HG03354 (cell line): ENCODE measurements around the gene ZNF182.
"Not testable (repeated sequence)": the region's sequence is repeated elsewhere in the genome, so short reads cannot be mapped to it uniquely, and the experiment has no call there.

Source experiments
- ATAC-seq: cut with Tn5 transposase; IDR thresholded peaks from one replicate; pipeline ENCODE4 v1.9.1; 2021; ENCODE audit warnings: mild to moderate bottlenecking; ENCODE audit not compliant: unreplicated experiment, poor library complexity, severe bottlenecking

ZNF182 gene

DNA sequence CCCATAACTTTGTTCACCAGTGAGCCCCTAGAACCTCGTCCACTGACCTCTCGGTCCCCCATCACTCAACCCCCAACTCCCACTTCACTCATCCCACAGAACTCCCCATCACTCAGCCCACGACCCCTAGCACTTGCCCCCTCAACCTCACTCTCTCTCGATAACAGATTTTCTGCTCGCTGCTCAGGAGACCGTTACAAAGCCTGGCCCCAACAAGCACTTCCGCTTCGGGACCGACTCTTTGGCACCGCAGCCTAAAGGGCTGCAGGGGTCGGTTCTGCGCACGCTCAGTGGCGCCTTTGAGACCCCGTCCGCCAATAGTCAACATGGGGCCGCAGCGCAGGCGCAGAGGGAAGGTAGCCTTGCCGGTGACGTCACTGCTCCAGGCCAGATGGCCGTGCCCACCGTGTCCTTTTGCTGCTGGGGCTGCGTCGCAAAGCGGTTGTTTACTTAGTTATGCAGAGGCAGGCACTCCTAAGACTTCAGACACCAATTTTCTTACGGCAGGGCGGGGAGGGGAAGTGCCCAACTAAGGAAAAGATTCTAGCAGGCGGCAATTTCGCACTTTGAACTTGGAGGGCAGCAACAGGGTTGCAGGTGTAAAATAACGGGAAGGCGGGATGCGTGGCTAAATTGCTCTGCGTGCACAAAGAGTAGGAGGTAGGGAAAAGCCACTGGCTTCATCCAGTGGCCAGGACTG lies at the start of gene ZNF182:
ZNF182 (minus strand) TSS at position 232 of the 700 bp plus-strand sequence. CDS start 1,380 bp downstream, outside the sequence.
- ATAC-seq: peak; percentile 90

DNA sequence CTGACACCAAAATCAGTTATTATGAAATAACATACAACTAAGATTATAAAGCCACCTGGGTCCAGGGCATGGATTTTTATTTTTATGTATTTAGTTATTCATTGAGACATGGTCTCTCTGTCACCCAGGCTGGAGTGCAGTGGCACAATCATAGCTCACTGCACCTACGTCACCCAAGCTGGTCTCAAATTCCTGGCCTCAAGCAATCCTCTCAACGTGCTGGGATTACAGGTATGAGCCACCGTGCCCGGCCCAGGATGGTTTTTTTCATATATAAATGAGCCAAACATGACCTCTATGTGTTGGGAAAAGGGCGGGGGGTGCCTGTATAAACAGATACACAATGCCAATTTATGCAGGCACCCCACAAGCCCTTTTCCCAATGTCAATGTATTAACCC lies 43.1 kb upstream of the ZNF182 start:
- no peak for ATAC-seq

DNA sequence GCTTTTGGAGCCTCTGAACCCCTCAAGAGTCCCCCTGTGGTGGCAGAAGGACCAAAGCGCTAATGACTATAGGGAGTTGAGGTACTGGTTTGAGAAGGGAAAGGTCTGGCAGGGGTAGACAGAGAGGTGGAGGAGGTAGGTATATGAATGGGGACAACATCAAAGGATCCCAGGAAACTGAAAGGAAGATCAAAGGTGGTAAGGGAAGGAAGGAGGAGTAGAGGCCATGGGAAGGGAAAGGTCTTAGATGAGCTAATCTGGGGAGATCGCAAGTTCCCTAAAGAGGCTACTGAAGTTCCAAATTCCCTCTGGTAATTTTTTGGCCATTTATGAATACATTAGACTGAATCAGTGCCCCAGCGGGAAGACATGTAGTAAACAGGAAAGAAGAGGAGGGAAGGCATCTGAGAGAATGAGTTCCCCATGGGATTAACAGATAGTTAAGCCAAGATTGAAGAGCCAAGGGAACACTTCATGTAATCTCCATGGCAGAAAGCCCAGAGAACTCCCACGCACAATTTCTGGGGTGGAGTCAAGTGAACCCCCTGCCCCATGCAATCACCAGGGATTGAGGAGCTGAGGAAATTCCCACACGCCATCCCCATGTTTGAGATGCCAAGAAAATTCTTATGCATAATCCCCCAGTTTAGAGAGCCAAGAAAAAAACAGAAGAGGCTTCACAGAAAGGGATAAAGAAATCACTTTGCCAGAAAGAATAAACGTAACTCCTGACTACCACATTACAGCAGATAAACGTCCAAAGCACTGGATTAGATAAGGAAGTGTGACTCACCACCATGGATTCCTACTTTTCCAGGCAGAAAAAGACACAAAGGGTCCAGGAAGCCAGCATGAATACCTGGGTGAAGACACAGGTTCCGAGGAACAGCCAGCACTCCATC lies 41.9 kb upstream of the ZNF182 start:
- ATAC-seq: no peak

DNA sequence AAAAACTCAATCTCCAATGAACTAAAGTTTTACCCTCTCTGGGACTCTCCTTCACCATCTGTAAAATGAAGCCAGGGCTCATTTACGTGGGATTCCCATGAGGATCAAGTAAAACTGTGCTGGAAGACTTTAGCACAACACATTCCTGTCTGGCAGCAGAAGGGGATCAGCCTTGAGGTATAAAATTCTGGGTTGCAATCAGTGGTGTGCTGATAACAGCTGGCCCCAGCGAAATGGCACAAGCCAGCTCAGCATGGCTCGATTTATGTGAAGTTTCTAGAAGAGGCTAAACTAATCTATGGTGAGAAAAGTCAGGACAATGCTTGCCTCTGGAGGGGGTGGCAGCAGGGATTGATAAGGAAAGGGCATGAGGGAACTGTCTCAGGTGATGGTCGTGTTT lies 39.3 kb upstream of the ZNF182 start:
- no peak for ATAC-seq

DNA sequence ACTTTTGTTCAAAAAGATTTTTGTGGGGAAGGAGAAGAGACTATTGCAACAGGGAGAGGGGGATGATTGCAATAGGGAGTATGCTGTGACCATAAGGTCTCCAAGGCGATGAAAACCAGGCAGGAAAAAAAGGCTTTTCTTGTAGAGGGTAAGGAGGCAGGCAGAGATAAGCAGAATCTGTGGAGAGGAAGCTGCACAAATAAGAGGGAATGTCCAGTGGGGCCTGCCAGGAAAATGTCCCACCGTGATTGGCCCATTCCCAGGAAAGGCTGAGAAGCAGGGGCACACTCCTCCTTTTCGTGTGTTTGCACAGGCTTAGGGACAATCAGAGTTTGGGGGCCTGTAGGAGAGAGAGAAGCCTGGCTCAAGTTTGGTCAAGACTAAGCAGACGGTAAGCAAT lies 32.1 kb upstream of the ZNF182 start:
- ATAC-seq: no peak

DNA sequence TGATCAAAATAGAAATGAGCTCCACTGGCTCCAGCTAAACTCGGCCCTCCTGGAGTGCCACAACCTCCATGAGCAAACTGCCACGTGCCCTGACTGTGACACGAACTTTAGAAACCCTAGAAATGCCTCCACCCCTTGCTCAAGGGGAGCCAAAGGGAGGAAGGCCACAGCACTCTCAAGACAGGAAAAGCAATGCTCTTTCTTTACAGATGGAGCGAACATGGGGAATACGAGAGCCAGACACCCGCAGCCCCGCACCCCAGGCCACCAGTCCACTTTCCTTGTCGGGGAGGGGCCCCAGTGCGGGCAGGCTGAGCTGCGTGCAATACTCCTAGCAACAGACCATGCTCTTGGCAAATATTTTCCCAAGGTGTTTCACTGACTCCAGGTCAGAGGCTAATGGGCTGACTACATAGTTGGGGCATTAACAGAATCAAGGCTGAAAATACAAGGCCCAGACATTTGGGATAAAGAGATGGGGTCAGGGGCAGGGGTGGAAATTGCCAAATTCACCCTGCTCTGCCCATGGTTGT lies 26.9 kb upstream of the ZNF182 start:
- not testable (repeated sequence) for ATAC-seq

DNA sequence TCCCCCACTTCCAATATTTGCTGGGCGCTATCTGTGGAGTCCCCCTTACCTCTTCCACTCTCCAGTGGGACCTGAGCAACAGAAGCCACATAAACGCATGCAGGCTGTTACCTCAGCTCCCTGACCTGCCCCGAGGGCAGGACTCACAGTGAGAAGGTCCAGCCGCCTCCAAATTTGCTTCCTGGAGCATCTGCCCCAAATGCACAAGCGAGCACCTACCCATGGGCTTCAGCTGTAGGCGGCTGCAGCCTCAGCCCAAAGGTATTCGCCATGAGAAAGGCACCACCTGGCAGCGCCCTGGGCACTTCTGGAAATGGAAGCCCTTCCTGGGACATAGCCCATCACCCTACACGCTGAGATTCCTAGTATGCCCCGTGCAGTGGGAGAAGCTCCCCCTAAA lies 26.4 kb upstream of the ZNF182 start:
- ATAC-seq: no peak

DNA sequence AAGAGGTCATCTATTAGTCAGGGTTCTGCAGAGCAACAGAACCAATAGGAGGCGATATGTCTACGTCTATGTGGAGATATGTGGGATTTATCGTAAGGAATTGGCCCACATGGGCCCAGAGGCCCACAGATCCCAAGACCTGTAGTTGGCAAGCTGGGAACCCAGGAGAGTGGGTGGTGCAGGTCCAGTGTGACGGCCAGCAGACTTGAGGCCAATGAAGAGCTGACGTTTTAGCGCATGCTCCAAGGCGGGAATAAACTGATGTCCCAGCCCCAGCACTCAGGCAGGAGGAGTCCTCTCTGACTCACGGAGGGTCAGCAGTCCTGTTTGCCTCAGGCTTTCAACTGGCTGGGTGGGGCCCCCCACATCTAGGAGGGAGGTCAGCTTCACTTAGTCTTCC lies 24.3 kb upstream of the ZNF182 start:
- no peak for ATAC-seq

DNA sequence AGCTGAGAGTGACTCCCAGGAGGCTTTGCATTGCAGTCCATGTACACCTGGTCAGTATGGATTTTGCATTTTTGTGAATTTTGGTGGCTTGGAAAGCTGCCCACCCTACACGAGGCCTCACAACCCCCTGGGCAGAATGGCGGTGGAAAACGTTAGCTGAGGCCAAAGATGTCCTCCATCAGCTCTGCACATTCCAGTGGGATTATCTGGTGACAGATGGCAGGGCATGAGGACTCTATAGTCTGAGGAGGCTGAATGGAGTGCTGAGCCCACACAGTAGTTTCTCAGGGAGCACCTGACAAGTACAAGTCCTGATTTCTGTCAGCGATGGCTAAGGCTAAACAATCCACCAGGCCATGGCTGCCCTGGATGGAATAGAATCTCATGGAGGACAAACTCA lies 23.8 kb upstream of the ZNF182 start:
- not testable (repeated sequence) for ATAC-seq

DNA sequence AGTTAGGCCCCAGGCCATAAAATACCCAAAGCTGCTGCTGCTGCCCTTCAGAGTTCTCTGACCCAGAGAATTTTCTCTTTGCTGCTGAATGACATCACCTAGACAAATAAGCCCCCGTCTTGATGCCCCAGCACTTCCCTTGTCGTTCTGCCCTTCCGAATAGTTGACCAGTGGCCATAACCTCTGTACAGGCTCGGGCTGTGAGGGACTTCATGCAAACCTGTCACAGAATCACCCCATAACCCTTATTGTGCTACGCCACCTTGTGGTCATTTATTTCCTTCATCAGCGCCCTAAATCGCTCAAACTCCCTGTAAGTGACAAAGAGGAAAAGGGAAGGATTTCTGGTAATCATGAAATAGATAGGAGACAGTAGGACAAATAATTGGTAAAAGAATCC lies 21.8 kb upstream of the ZNF182 start:
- peak; percentile 53 for ATAC-seq

DNA sequence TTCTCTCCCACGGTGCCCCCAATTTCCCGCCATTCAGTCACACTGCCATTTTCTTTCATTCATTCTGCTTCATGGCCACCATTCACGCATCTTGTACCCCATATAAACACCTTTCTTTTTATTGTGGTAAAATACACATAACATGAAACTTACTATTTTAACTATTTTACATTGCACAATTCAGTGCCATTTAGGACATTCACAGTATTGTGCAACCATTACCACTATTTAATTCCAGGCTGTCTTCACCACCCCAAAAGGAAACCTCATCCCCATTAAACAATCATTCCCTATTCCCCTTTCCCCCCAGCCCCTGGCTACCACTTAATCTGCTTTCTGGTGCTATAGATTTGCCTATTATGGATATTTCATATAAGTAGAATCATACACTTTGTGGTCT lies 18.9 kb upstream of the ZNF182 start:
- no peak for ATAC-seq

DNA sequence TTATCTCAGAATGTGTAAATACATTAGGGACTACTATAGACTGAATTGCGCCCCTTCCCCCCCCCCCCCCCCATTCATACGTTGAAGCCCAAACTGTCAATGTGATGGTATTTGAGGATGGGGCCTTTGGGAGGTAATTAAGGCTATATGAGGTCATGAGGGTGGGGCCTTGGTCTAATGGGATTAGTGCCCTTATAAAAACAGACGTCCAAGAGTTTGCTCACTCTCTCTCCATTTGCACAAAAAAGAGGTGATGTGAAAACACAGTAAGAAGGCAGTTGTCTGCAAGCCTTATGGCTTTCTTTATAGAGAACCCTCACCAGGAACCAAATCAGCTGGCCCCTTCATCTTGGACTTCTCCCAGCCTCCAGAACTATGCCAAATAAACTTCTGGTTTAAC lies 18.3 kb upstream of the ZNF182 start:
- no peak for ATAC-seq

DNA sequence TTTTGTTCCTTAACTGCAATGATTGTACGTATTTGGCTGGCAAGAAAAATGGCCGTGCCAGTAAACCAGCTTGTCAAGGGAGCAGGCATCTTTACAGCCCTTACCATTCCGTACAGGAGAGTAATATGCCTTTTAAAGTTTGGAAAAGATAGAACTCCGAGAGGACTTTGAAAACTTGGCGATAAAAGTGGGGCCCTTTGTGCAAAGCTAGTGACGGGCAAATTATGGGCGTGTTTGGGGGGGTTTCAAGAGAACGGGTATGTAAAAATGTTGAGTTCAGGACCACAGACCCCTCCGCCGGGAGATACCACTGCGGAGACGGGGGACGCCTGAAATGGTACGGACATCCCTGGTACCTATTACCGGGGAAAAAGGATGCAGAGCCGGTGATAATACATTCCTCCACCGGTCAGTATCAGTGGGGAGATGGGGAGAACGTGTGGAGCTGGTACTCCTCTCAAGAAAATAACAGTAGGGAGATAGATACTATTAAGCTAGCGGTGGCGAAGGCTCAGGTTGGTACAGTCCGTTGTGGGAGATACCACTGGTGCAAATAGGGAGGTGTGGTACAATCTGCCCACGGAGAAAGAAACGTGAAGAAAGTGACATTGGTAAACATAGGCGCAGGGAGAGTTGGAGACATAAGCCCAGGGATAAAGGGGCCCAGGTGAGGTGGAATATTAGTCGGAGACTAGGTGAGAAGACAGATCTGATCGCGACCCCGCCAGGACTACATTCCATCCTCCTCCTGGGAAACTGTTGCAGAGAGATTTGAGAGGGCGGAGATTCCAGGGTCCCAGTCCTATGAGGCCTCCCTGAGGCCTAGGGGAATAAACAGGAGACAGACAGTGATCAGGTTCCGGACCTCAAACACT lies 17.5 kb upstream of the ZNF182 start:
- ATAC-seq: peak; percentile 71

DNA sequence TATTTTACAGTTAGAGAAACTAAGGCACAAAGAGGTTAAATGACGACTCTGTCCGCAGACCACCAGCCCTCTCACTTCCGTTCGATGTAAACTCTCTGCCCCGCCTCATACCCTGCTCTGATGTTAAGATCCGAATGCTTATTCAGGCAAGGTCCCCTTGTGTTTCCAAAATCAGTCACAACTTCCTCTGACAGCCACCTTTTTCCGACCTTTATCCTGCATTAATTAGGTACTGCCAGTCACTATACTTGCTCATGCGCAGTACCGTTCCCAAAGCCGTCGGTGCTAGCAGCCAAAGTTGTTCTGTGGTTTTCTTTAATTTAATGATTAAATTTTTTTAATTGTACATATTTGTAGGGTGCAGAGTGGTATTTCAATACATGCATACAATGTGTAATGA lies 16.7 kb upstream of the ZNF182 start:
- not testable (repeated sequence) for ATAC-seq

DNA sequence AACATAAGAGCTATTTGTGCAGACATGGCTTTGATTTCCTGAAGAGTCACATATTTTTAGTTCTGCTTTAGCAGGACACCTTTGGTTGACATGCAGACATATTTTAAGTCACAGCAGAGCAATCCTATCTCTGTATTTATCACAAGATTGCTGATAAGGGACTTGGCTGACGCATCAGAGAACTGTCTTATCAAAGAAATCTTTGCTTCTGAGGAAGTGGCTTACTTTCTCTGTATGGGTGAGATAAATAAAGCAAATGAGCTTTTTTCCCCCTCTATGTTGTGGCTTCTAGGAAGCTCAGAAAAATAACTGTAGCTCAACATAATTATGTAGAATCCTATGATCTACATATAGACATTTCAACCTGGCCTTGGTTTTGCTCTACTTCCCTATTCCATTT lies 16.1 kb upstream of the ZNF182 start:
- not testable (repeated sequence) for ATAC-seq

DNA sequence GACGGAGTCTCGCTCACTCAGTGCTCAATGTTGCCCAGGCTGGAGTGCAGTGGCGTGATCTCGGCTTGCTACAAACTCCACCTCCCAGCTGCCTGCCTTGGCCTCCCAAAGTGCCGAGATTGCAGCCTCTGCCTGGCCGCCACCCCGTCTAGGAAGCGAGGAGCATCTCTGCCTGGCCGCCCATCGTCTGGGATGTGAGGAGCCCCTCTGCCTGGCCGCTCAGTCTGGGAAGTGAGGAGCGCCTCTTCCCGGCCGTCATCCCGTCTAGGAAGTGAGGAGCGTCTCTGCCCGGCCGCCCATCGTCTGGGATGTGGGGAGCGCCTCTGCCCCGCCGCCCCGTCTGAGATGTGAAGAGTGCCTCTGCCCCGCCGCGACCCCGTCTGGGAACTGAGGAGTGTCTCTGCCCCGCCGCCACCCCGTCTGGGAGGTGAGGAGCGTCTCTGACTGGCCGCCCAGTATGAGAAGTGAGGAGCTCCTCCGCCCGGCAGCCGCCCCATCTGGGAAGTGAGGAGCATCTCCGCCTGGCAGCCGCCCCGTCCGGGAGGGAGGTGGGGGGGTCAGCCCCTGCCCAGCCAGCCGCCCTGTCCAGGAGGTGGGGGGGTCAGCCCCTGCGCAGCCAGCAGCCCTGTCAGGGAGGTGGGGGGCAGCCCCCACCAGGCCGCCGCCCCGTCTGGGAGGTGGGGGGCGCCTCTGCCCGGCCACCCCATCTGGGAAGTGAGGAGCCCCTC lies 13.0 kb upstream of the ZNF182 start:
- ATAC-seq: not testable (repeated sequence)

DNA sequence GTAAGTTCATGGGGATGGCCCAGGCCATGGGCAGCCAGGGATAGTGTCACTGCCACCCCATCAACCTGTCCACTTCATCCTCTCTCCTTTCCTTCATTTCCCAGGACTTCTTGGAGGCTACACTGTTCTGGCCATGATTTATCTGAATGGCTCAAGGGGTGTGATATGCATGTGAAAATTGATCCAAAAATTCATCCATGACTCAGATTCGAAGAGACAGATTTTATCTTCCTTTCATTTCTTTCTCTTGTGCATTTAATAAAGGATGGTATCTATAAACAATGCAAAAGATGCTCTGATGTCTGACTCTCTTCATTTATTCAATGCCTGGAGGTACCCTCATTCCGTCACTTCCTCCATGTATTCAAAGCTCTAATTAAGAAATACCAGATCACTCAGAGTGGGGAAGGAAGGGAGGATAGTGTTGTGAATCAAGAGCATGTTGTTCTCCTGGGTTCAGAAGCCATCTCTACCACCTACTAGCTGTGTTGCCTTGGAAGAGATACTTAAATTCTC lies 5.7 kb upstream of the ZNF182 start:
- not testable (repeated sequence) for ATAC-seq

DNA sequence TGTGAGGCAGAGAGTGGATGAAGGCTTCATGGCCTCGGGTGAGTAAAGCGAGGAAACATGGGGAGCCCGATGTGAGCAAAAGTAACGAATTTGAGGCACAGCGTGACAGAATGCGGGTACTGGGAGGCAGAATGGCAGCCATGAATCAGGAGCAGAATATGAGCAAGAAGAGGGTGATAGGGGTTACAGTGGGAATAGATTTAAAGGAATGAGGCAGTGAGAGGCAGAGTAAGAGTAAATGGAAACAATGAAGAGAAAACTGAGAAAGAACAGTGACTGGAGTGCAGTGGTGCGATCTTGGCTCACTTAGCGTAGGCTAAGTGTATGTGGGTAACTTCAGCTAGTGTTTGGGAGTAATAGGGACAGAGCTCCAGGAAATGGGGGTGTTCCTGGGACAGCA lies 2.9 kb upstream of the ZNF182 start, which contains the start of gene SPACA5:
SPACA5 (plus strand) TSS at position 301 of the 400 bp plus-strand sequence. CDS start 815 bp downstream, outside the sequence.
- ATAC-seq: not testable (repeated sequence)

DNA sequence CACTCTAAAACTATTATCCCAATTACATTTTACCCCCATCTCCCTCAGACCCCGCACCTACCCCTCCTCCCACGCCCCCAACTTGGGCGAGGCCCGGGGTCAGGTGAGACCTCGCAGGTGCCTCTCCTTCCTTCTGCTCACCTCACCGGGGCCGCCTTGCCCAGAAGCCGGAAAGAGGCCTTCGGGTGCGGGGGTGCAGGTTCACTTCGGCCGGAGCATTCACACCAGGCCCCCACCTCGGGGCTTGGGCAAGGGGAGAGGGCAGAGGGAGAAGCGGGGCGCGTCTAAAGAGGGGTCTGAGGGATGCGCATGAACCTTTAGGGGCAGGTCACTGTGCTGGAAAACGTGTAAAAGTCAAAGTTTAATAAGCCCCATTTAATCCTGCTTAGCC lies 427 bp downstream of the ZNF182 start:
- ATAC-seq: peak; percentile 43
